Fibroblast of gingiva (primary cell): ENCODE measurements around the gene CLDN17.

ENCODE experiments used
- DNase-seq: peaks from one replicate; pipeline ENCODE4 v3.0.0-alpha.2; 2011; ENCODE audit warnings: low read depth

Gene CLDN17

GRCh38 chr21:30117631-30118030 lies 49.0 kb downstream of the CLDN17 start:
- no peak for DNase-seq

GRCh38 chr21:30116479-30116878 lies 50.1 kb downstream of the CLDN17 start:
- no peak for DNase-seq
